ENCODE data around the gene TPRKB.
A peak's percentile ranks its signal among the peaks of the same experiment; 100 is the strongest.
"Not testable (repeated sequence)": the region's sequence is repeated elsewhere in the genome, so short reads cannot be mapped to it uniquely, and the experiment has no call there.

Gene TPRKB

GRCh38 chr2:73736855-73737779 lies at the start of gene TPRKB:
TPRKB (minus strand) TSS chr2:73737345; CDS start chr2:73734569, 2,776 bp downstream.
- peak; percentile 88 for DNase-seq

- not testable (repeated sequence) for DNase-seq
Measured at GRCh38 chr2:73783883-73784282, 46.7 kb upstream of the TPRKB start, which contains the start of gene C2orf78. C2orf78 (plus strand) TSS chr2:73784183; CDS start chr2:73784310, 127 bp downstream.

- not testable (repeated sequence) for DNase-seq
Measured at GRCh38 chr2:73783402-73783801, 46.3 kb upstream of the TPRKB start.

- DNase-seq, result no peak
Measured at GRCh38 chr2:73780237-73780582, 43.1 kb upstream of the TPRKB start.

- peak; percentile 84 for DNase-seq
Measured at GRCh38 chr2:73779467-73780236, 42.5 kb upstream of the TPRKB start, which contains the start of gene DUSP11. DUSP11 (minus strand) TSS chr2:73780103; CDS start chr2:73779974, 129 bp downstream.

GRCh38 chr2:73778867-73779466 lies 41.8 kb upstream of the TPRKB start:
- not testable (repeated sequence) for DNase-seq

- no peak for DNase-seq
Measured at GRCh38 chr2:73776869-73777519, 39.8 kb upstream of the TPRKB start.

- DNase-seq, result no peak
Measured at GRCh38 chr2:73776381-73776780, 39.2 kb upstream of the TPRKB start.

GRCh38 chr2:73772819-73773218 lies 35.7 kb upstream of the TPRKB start:
- DNase-seq, result no peak

- no peak for DNase-seq
Measured at GRCh38 chr2:73770725-73771124, 33.6 kb upstream of the TPRKB start.

GRCh38 chr2:73766994-73767393 lies 29.8 kb upstream of the TPRKB start:
- DNase-seq, result no peak

- DNase-seq, result no peak
Measured at GRCh38 chr2:73766349-73766748, 29.2 kb upstream of the TPRKB start.

- DNase-seq, result no peak
Measured at GRCh38 chr2:73764945-73765344, 27.8 kb upstream of the TPRKB start.

GRCh38 chr2:73762571-73762970 lies 25.4 kb upstream of the TPRKB start:
- no peak for DNase-seq

GRCh38 chr2:73759904-73760303 lies 22.8 kb upstream of the TPRKB start:
- no peak for DNase-seq

GRCh38 chr2:73759285-73759764 lies 22.2 kb upstream of the TPRKB start:
- no peak for DNase-seq

- DNase-seq, result not testable (repeated sequence)
Measured at GRCh38 chr2:73754332-73754731, 17.2 kb upstream of the TPRKB start.

- DNase-seq, result no peak
Measured at GRCh38 chr2:73749314-73749713, 12.2 kb upstream of the TPRKB start.

GRCh38 chr2:73746877-73747208 lies 9.7 kb upstream of the TPRKB start:
- DNase-seq, result no peak

GRCh38 chr2:73746015-73746876 lies 9.1 kb upstream of the TPRKB start:
- DNase-seq, result no peak

GRCh38 chr2:73740767-73741166 lies 3.6 kb upstream of the TPRKB start:
- DNase-seq, result no peak

GRCh38 chr2:73739101-73739500 lies 2.0 kb upstream of the TPRKB start:
- no peak for DNase-seq
